CD14-positive monocyte (primary cell): ENCODE measurements around the gene LRIG1. TPM values are rescaled to one million over a fixed set of nuclear protein-coding genes. Genes with fewer than 3 reads are reported as not detected.
"Not testable (repeated sequence)": the region's sequence is repeated elsewhere in the genome, so short reads cannot be mapped to it uniquely, and the experiment has no call there.

Experiments used
- DNase-seq, 3 donors: peaks; one replicate each; pipeline ENCODE4 v3.0.0-alpha.2; 2011 to 2022
- H2AFZ ChIP-seq: 2 replicates; pipeline ENCODE4 v1.6.0; 2012; ENCODE audit warnings: mild to moderate bottlenecking, low read depth, low read length, inconsistent platforms; ENCODE audit not compliant: insufficient read depth, poor library complexity, severe bottlenecking
- H3K27ac ChIP-seq, 2 donors: 1 replicate in 1 of 2; 2 replicates in 1 of 2; pipeline ENCODE4 v1.5.1; 2012 to 2013; ENCODE audit warnings: low read length in 2 of 2, control low read depth in 1 of 2, inconsistent platforms in 1 of 2, low read depth in 1 of 2, mild to moderate bottlenecking in 1 of 2
- H3K27me3 ChIP-seq, 2 donors: one replicate each; pipeline versions ENCODE4 v1.6.0 to v1.6.1; 2011 to 2013; ENCODE audit warnings: low read length in 2 of 2; ENCODE audit not compliant: control insufficient read depth in 2 of 2, insufficient read depth in 2 of 2
- H3K36me3 ChIP-seq, 2 donors: replicated peaks in 1 of 2; 1 replicate in 1 of 2; 2 replicates in 1 of 2; pipeline versions ENCODE4 v1.5.1 to v1.6.1; 2012 to 2013; ENCODE audit warnings: low read length in 2 of 2, control low read depth in 1 of 2, inconsistent platforms in 1 of 2, mild to moderate bottlenecking in 1 of 2; ENCODE audit not compliant: insufficient read depth in 2 of 2, control insufficient read depth in 1 of 2
- H3K4me1 ChIP-seq, 2 donors: 1 replicate in 1 of 2; 2 replicates in 1 of 2; pipeline versions ENCODE4 v1.5.1 to v1.6.1; 2012 to 2013; ENCODE audit warnings: low read length in 2 of 2, control low read depth in 1 of 2, inconsistent platforms in 1 of 2, mild to moderate bottlenecking in 1 of 2, moderate library complexity in 1 of 2; ENCODE audit not compliant: insufficient read depth in 2 of 2, control insufficient read depth in 1 of 2
- H3K4me2 ChIP-seq: replicated peaks from 2 replicates; pipeline ENCODE3; 2012; ENCODE audit warnings: low read length, moderate library complexity, mild to moderate bottlenecking; ENCODE audit not compliant: poor library complexity, severe bottlenecking; ENCODE audit errors: extremely low read depth
- H3K4me3 ChIP-seq, 3 experiments: fragments of 200-600 bp in 1 of 3; sonication (generic) in 1 of 3; replicated peaks in 1 of 3; 1 replicate in 2 of 3; 2 replicates in 1 of 3; pipeline ENCODE4 v1.5.1; 2011 to 2013; ENCODE audit warnings: low read length in 3 of 3, mild to moderate bottlenecking in 3 of 3, control low read depth in 2 of 3, low read depth in 2 of 3, inconsistent platforms in 1 of 3, moderate library complexity in 1 of 3
- H3K79me2 ChIP-seq: 2 replicates; pipeline ENCODE4 v1.6.0; 2012; ENCODE audit warnings: mild to moderate bottlenecking, control low read depth, inconsistent platforms, low read length, moderate library complexity; ENCODE audit not compliant: insufficient read depth
- H3K9ac ChIP-seq: 2 replicates; pipeline ENCODE4 v1.6.0; 2017; ENCODE audit warnings: low read length, mild to moderate bottlenecking; ENCODE audit not compliant: insufficient read depth, poor library complexity, severe bottlenecking
- H3K9me3 ChIP-seq, 2 donors: replicated peaks in 1 of 2; 1 replicate in 1 of 2; 2 replicates in 1 of 2; pipeline versions ENCODE4 v1.5.1 to v1.6.1; 2012 to 2013; ENCODE audit warnings: low read length in 2 of 2, control low read depth in 1 of 2; ENCODE audit not compliant: control insufficient read depth in 1 of 2, insufficient read depth in 1 of 2
- H4K20me1 ChIP-seq: 2 replicates; pipeline ENCODE4 v1.6.0; 2012; ENCODE audit warnings: mild to moderate bottlenecking, low read length, control low read depth, moderate library complexity; ENCODE audit not compliant: insufficient read depth
- H3K27ac Mint-ChIP-seq, 7 donors: one replicate each; pipeline ENCODE4 v1.8.0; 2020; ENCODE audit warnings: mild to moderate bottlenecking in 7 of 7, mixed read lengths in 7 of 7, moderate library complexity in 6 of 7, inconsistent platforms in 2 of 7
- H3K27me3 Mint-ChIP-seq, 3 donors: one replicate each; pipeline ENCODE4 v1.8.0; 2021 to 2022; ENCODE audit warnings: low read depth in 3 of 3, mild to moderate bottlenecking in 3 of 3, mixed read lengths in 3 of 3, moderate library complexity in 3 of 3, inconsistent platforms in 1 of 3
- H3K36me3 Mint-ChIP-seq, 2 donors: one replicate each; pipeline ENCODE4 v1.8.0; 2020; ENCODE audit warnings: mixed read lengths in 2 of 2, inconsistent platforms in 1 of 2, mild to moderate bottlenecking in 1 of 2
- H3K4me1 Mint-ChIP-seq: one replicate; pipeline ENCODE4 v1.8.0; 2020; ENCODE audit warnings: mild to moderate bottlenecking, mixed read lengths
- H3K4me3 Mint-ChIP-seq, 2 donors: one replicate each; pipeline ENCODE4 v1.8.0; 2020; ENCODE audit warnings: mild to moderate bottlenecking in 2 of 2, mixed read lengths in 2 of 2, moderate library complexity in 1 of 2
- H3K9me3 Mint-ChIP-seq, 7 donors: one replicate each; pipeline ENCODE4 v1.8.0; 2020 to 2022; ENCODE audit warnings: mixed read lengths in 7 of 7, mild to moderate bottlenecking in 6 of 7, moderate library complexity in 6 of 7, inconsistent platforms in 2 of 7
- CTCF ChIP-seq: fragments of 200-600 bp; IDR thresholded peaks from one replicate; pipeline ENCODE4 v1.8.0; 2022; ENCODE audit warnings: antibody characterized with exemption, mild to moderate bottlenecking
- WGBS: methylation state at CpG from one replicate; pipeline ENCODE4 v1.1.5; 2013; ENCODE audit warnings: missing lambda C conversion rate; ENCODE audit not compliant: insufficient coverage; 5-methylcytosine and 5-hydroxymethylcytosine counted together
- intact Hi-C, 2 donors: fragments of 100-400 bp; cut with micrococcal nuclease; formaldehyde crosslinking; loops; one replicate each; pipeline versions ENCODE4 v1.15.0 to v1.15.1; 2023
- polyA plus RNA-seq, 3 donors: library from polyadenylated mRNA; depleted of rRNA in 1 of 3; unstranded in 2 of 3; stranded (reverse) in 1 of 3; fragments of 300-500 nt in 2 of 3; fragments of >200 nt in 1 of 3; fragmentation: Illumina TruSeq in 2 of 3; gene quantifications; 1 replicate in 2 of 3; 2 replicates in 1 of 3; pipeline ENCODE4 v1.2.3, GENCODE V29; 2012 to 2021

Gene LRIG1
- polyA plus RNA-seq, 3 donors = 0.82 to 1.9 (median 1.0) TPM

- Histone ChIP-seq H2AFZ (no peak overlapping the region), H4K20me1 (no peaks in the 10 kb centered on the region), H3K27ac (no peak overlapping the region), H3K9me3 (peaks cover 8 to 12% of the 10 kb centered on the region in 2 donors), H3K4me3 (no peak overlapping the region), H3K9ac (no peak overlapping the region), H3K4me1 (no peaks in the 10 kb centered on the region), H3K4me2 (no peak overlapping the region), H3K79me2 (no peaks in the 10 kb centered on the region), H3K27me3 (no peaks in the 10 kb centered on the region), H3K36me3 (no peaks in the 10 kb centered on the region)
- Mint-ChIP-seq H3K4me3 (no peak overlapping the region), H3K27me3 (peaks cover 0 to 2% (median 0%) of the 10 kb centered on the region in 3 donors), H3K36me3 (peaks cover 0 to 5% of the 10 kb centered on the region in 2 donors), H3K27ac (no peak overlapping the region), H3K4me1 (peaks cover 4% of the 10 kb centered on the region), H3K9me3 (peaks cover 20 to 34% (median 23%) of the 10 kb centered on the region in 7 donors)
- 94% methylated on average over 5 of the region's 5 CpGs for WGBS
- intact Hi-C loops = no loop called here
- DNase-seq = no peak
- no peak for TF ChIP-seq CTCF
Observed at GRCh38 chr3:66425032-66425431, 75.8 kb downstream of the LRIG1 start.

GRCh38 chr3:66423791-66424190 is 77.0 kb downstream of the LRIG1 start:
- TF ChIP-seq CTCF = no peak
- peaks cover 0 to 2% (median 0%) of the 10 kb centered on the region in 3 donors for H3K27me3 Mint-ChIP-seq
- no peaks in the 10 kb centered on the region for H4K20me1 ChIP-seq

GRCh38 chr3:66421893-66422292 is 78.9 kb downstream of the LRIG1 start:
- H3K79me2 ChIP-seq, intact Hi-C loops, H3K4me2 ChIP-seq, H3K4me3 ChIP-seq, H3K4me1 Mint-ChIP-seq, H3K4me3 Mint-ChIP-seq, H3K27me3 Mint-ChIP-seq, H3K27me3 ChIP-seq, DNase-seq, H3K36me3 Mint-ChIP-seq, H3K4me1 ChIP-seq, H3K27ac Mint-ChIP-seq, H2AFZ ChIP-seq, H3K9ac ChIP-seq, H4K20me1 ChIP-seq, H3K27ac ChIP-seq, H3K36me3 ChIP-seq: not testable (repeated sequence)
- peaks cover 8 to 15% of the 10 kb centered on the region in 2 donors for H3K9me3 ChIP-seq
- WGBS = 91% methylated on average over 3 of the region's 3 CpGs
- peaks cover 24 to 47% (median 28%) of the 10 kb centered on the region in 7 donors for H3K9me3 Mint-ChIP-seq

More at GRCh38 chr3:66423791-66424190, 77.0 kb downstream of the LRIG1 start:
- no peaks in the 10 kb centered on the region for H3K79me2 ChIP-seq
- peaks cover 8 to 15% of the 10 kb centered on the region in 2 donors for H3K9me3 ChIP-seq
- Mint-ChIP-seq H3K27ac (no peak overlapping the region), H3K9me3 (peaks cover 22 to 44% (median 28%) of the 10 kb centered on the region in 7 donors), H3K36me3 (peaks cover 0 to 5% of the 10 kb centered on the region in 2 donors), H3K4me3 (no peak overlapping the region), H3K4me1 (peaks cover 4% of the 10 kb centered on the region)
- no peak overlapping the region for H3K9ac ChIP-seq
- H3K27ac ChIP-seq = no peak overlapping the region
- no peak overlapping the region for H3K4me2 ChIP-seq
- intact Hi-C loops = no loop called here
- no peak overlapping the region for H3K4me3 ChIP-seq
- DNase-seq = no peak
- H2AFZ ChIP-seq = no peak overlapping the region
- H3K36me3 ChIP-seq = no peaks in the 10 kb centered on the region
- H3K27me3 ChIP-seq = no peaks in the 10 kb centered on the region
- no peaks in the 10 kb centered on the region for H3K4me1 ChIP-seq
- 100% methylated on average over 1 of the region's 3 CpGs for WGBS
